Measurements from ENCODE around the gene BRME1. TPM values are rescaled to one million over a fixed set of nuclear protein-coding genes. Genes with fewer than 3 reads are reported as not detected.
A peak's percentile ranks its signal among the peaks of the same experiment; 100 is the strongest.

Gene BRME1
- total and polyA plus RNA-seq, 2 of the 13 experiments (the other 11 are each of a cell fraction or from before 2014, with no cell fraction given): 0.74 to 1.5 TPM

- TF ChIP-seq ZNF710 (CRISPR knock-in tag; IDR thresholded peaks at IDR 0.05; ENCODE audit: borderline replicate concordance): no peak
- TF ChIP-seq, protein P1, sequence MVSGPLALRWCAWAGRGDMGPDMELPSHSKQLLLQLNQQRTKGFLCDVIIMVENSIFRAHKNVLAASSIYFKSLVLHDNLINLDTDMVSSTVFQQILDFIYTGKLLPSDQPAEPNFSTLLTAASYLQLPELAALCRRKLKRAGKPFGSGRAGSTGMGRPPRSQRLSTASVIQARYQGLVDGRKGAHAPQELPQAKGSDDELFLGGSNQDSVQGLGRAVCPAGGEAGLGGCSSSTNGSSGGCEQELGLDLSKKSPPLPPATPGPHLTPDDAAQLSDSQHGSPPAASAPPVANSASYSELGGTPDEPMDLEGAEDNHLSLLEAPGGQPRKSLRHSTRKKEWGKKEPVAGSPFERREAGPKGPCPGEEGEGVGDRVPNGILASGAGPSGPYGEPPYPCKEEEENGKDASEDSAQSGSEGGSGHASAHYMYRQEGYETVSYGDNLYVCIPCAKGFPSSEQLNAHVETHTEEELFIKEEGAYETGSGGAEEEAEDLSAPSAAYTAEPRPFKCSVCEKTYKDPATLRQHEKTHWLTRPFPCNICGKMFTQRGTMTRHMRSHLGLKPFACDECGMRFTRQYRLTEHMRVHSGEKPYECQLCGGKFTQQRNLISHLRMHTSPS (CRISPR knock-in tag; IDR thresholded peaks at IDR 0.05; ENCODE audit: low read depth): no peak
- no peak for TF ChIP-seq RBM39 (IDR thresholded peaks at IDR 0.05; ENCODE audit: low read depth, low read length, poor library complexity, severe bottlenecking)
- TF ChIP-seq ZNF17 (CRISPR knock-in tag; IDR thresholded peaks at IDR 0.05): no peak
- no peak for TF ChIP-seq ZNF207 (IDR thresholded peaks at IDR 0.05; ENCODE audit: borderline replicate concordance)
- no peak for TF ChIP-seq ZSCAN20 (CRISPR knock-in tag; IDR thresholded peaks at IDR 0.05; ENCODE audit: borderline replicate concordance)
- 0 out of 2 replicates have a peak, but pooled peaks have one; percentile 12 for TF ChIP-seq SRY (CRISPR knock-in tag; IDR thresholded peaks at IDR 0.05)
- no peak for TF ChIP-seq ZNF264 (CRISPR knock-in tag; IDR thresholded peaks at IDR 0.05)
- TF ChIP-seq DR1 (CRISPR knock-in tag; IDR thresholded peaks at IDR 0.05): no peak
- TF ChIP-seq PAF1 (CRISPR knock-in tag; IDR thresholded peaks at IDR 0.05): no peak
- TF ChIP-seq XRCC5 (optimal IDR thresholded peaks at IDR 0.05; ENCODE audit: low read length): peak; percentile 12
- TF ChIP-seq, protein P2, sequence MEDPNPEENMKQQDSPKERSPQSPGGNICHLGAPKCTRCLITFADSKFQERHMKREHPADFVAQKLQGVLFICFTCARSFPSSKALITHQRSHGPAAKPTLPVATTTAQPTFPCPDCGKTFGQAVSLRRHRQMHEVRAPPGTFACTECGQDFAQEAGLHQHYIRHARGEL (CRISPR knock-in tag; IDR thresholded peaks at IDR 0.05): no peak
- no peak for TF ChIP-seq ZNF772 (CRISPR knock-in tag; IDR thresholded peaks at IDR 0.05)
- no peak for TF ChIP-seq SP140L (CRISPR knock-in tag; IDR thresholded peaks at IDR 0.05; ENCODE audit: borderline replicate concordance)
- no peak for TF ChIP-seq ZNF569 (CRISPR knock-in tag; IDR thresholded peaks at IDR 0.05; ENCODE audit: borderline replicate concordance)
- TF ChIP-seq ZNF282 (IDR thresholded peaks at IDR 0.05; ENCODE audit: partially characterized antibody): no peak
- TF ChIP-seq STAG1 (CRISPR knock-in tag; IDR thresholded peaks at IDR 0.05): no peak
- no peak for TF ChIP-seq ONECUT2 (CRISPR knock-in tag; IDR thresholded peaks at IDR 0.05)
- no peak for TF ChIP-seq GPN1 (CRISPR knock-in tag; IDR thresholded peaks at IDR 0.05; ENCODE audit: borderline replicate concordance)
- no peak for TF ChIP-seq HCFC1 (IDR thresholded peaks at IDR 0.05; ENCODE audit: low read depth, low read length)
- no peak for TF ChIP-seq ZNF567 (CRISPR knock-in tag; IDR thresholded peaks at IDR 0.05; ENCODE audit: borderline replicate concordance)
- peak; percentile 31 to 40; a peak in 2 of 4 replicates for TF ChIP-seq EP300 (IDR thresholded peaks at IDR 0.05; ENCODE audit: low read depth in 2 of 2, low read length in 2 of 2)
- no peak for TF ChIP-seq EP300 (CRISPR knock-in tag; IDR thresholded peaks at IDR 0.05; ENCODE audit: borderline replicate concordance)
- no peak for TF ChIP-seq CHCHD3 (CRISPR knock-in tag; IDR thresholded peaks at IDR 0.05)
- TF ChIP-seq ZFP90 (CRISPR knock-in tag; IDR thresholded peaks at IDR 0.05; ENCODE audit: borderline replicate concordance): no peak
- TF ChIP-seq ISL2 (CRISPR knock-in tag; IDR thresholded peaks at IDR 0.05): no peak
- no peak for TF ChIP-seq ZNF660 (CRISPR knock-in tag; IDR thresholded peaks at IDR 0.05; ENCODE audit: borderline replicate concordance, low read depth)
These were observed 55.7 kb downstream of the BRME1 start (continued) for GRCh38 chr19:13849991-13850909.
